Measurements from ENCODE around the gene AGA.

The AGA gene

DNA sequence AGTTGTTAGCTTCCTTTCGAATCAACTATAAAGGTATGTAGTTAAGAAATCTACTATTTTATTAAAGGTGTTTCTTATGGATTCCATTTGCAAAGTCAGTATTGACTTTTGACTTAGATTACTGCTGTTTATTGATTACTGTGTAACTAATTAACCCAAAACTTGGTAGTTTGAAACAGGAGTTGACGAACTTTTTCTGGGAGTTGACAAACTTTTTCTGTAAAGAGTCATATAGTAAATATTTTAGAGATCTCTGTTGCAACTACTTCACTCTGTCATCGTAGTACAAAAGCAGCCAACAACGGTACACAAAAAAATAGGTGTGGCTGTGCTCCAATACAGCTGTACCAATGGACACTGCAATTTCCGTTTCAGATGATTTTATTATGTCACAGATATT lies 30.2 kb downstream of the AGA start (continued):
- TF ChIP-seq HOXC10 (CRISPR knock-in tag; IDR thresholded peaks at IDR 0.05): no peak
- TF ChIP-seq GLI2 (tag by site-specific recombination; IDR thresholded peaks at IDR 0.05; ENCODE audit: borderline replicate concordance, low read depth): no peak
- no peak for TF ChIP-seq ZNF146 (tag by site-specific recombination; IDR thresholded peaks at IDR 0.05)
- TF ChIP-seq ZNF23 (tag by site-specific recombination; IDR thresholded peaks at IDR 0.05; ENCODE audit: borderline replicate concordance): no peak
- TF ChIP-seq, protein P1, sequence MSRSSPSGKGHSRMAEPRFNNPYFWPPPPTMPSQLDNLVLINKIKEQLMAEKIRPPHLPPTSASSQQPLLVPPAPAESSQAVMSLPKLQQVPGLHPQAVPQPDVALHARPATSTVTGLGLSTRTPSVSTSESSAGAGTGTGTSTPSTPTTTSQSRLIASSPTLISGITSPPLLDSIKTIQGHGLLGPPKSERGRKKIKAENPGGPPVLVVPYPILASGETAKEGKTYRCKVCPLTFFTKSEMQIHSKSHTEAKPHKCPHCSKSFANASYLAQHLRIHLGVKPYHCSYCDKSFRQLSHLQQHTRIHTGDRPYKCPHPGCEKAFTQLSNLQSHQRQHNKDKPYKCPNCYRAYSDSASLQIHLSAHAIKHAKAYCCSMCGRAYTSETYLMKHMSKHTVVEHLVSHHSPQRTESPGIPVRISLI (tag by site-specific recombination; IDR thresholded peaks at IDR 0.05): no peak
- no peak for TF ChIP-seq ZNF175 (tag by site-specific recombination; IDR thresholded peaks at IDR 0.05)
- TF ChIP-seq, protein P2, sequence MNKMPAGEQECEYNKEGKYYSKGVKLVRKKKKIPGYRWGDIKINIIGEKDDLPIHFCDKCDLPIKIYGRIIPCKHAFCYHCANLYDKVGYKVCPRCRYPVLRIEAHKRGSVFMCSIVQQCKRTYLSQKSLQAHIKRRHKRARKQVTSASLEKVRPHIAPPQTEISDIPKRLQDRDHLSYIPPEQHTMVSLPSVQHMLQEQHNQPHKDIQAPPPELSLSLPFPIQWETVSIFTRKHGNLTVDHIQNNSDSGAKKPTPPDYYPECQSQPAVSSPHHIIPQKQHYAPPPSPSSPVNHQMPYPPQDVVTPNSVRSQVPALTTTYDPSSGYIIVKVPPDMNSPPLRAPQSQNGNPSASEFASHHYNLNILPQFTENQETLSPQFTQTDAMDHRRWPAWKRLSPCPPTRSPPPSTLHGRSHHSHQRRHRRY (tag by site-specific recombination; IDR thresholded peaks at IDR 0.05): no peak
- TF ChIP-seq, protein P3, sequence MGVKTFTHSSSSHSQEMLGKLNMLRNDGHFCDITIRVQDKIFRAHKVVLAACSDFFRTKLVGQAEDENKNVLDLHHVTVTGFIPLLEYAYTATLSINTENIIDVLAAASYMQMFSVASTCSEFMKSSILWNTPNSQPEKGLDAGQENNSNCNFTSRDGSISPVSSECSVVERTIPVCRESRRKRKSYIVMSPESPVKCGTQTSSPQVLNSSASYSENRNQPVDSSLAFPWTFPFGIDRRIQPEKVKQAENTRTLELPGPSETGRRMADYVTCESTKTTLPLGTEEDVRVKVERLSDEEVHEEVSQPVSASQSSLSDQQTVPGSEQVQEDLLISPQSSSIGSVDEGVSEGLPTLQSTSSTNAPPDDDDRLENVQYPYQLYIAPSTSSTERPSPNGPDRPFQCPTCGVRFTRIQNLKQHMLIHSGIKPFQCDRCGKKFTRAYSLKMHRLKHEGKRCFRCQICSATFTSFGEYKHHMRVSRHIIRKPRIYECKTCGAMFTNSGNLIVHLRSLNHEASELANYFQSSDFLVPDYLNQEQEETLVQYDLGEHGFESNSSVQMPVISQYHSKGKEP (tag by site-specific recombination; IDR thresholded peaks at IDR 0.05): no peak
- TF ChIP-seq ZNF2 (tag by site-specific recombination; IDR thresholded peaks at IDR 0.05): no peak
- TF ChIP-seq ZNF626 (tag by site-specific recombination; IDR thresholded peaks at IDR 0.05): no peak
- no peak for TF ChIP-seq ZNF510 (tag by site-specific recombination; IDR thresholded peaks at IDR 0.05; ENCODE audit: insufficient replicate concordance)
- no peak for TF ChIP-seq ZNF843 (tag by site-specific recombination; IDR thresholded peaks at IDR 0.05)
- TF ChIP-seq ZNF701 (tag by site-specific recombination; IDR thresholded peaks at IDR 0.05): no peak

DNA sequence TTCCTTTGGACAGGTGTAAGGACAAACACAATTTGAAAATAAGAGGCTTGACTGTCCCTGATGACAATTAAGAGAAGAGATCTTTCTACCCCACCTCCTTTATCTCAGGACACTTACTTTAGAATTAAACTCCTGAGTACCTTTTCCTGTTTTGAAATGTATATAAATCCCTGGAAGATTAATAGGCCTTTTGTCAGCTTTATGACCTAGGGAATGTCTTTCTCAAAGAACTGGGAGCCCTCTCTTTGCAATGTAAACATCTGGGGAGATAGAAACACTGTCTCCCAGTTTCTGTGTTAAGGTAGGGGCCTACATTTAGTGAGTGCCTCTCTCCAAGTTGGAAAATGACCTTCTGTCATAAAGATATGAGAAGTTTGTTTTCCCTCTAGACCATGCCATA lies 31.7 kb downstream of the AGA start:
- ChIA-PET POLR2A (no interaction called here), CTCF (no interaction called here)
- no peak for TF ChIP-seq ZNF626 (tag by site-specific recombination; IDR thresholded peaks at IDR 0.05)
- TF ChIP-seq ZNF311 (tag by site-specific recombination; IDR thresholded peaks at IDR 0.05; ENCODE audit: borderline replicate concordance): no peak
- no peak for TF ChIP-seq ZNF560 (tag by site-specific recombination; IDR thresholded peaks at IDR 0.05; ENCODE audit: borderline replicate concordance)
- no peak for TF ChIP-seq ZFP41 (tag by site-specific recombination; IDR thresholded peaks at IDR 0.05; ENCODE audit: borderline replicate concordance)
- no peak for TF ChIP-seq ZNF175 (tag by site-specific recombination; IDR thresholded peaks at IDR 0.05)
- TF ChIP-seq ZNF48 (tag by site-specific recombination; IDR thresholded peaks at IDR 0.05): no peak

DNA sequence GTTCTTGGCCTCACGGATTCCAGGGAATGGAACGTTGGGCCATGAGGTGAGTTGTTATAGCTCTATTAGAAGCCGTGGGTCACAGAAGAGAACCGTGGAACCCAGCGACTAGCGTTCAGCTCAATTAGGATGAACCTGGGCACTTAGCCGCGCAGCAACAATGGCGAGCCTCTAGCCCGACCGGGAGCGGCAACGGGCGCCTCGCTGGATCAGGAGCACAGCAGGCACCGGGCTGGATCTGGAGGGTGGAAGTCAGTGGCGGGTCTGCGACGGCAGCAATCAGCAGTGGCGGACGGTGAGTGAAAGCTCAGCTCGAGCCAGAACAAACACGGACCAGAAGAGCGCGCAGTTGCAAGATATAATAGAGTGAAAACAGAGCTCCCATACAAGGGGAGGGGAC lies 34.2 kb downstream of the AGA start:
- CTCF ChIA-PET: no interaction called here
- no peaks in the 10 kb centered on the region for H3K9me3 ChIP-seq (ENCODE audit: control insufficient read depth, insufficient read depth, low read depth, low read length)
- H3K4me3 ChIP-seq (ENCODE audit: low read depth, low read length): no peak overlapping the region
- H3K27ac ChIP-seq (ENCODE audit: extremely low read depth, low read depth, low read length): no peak overlapping the region
- no peaks in the 10 kb centered on the region for H3K36me3 ChIP-seq (ENCODE audit: control insufficient read depth in 2 of 2, insufficient read depth in 1 of 2, low read length in 2 of 2)
- H3K4me1 ChIP-seq (ENCODE audit: control insufficient read depth, insufficient read depth, low read length): no peaks in the 10 kb centered on the region
- TF ChIP-seq ZNF266 (tag by site-specific recombination; IDR thresholded peaks at IDR 0.05; ENCODE audit: low read depth) (no peak), ZNF549 (tag by site-specific recombination; IDR thresholded peaks at IDR 0.05) (no peak), WT1 (tag by site-specific recombination; IDR thresholded peaks at IDR 0.05) (no peak), ZNF169 (tag by site-specific recombination; IDR thresholded peaks at IDR 0.05) (no peak), ZNF24 (tag by site-specific recombination; IDR thresholded peaks at IDR 0.05) (no peak), GFI1B (tag by site-specific recombination; IDR thresholded peaks at IDR 0.05) (no peak), BCL11A (tag by site-specific recombination; IDR thresholded peaks at IDR 0.05; ENCODE audit: low read depth) (no peak), GLIS1 (tag by site-specific recombination; IDR thresholded peaks at IDR 0.05) (no peak), ZNF843 (tag by site-specific recombination; IDR thresholded peaks at IDR 0.05) (no peak), ZNF214 (tag by site-specific recombination; IDR thresholded peaks at IDR 0.05; ENCODE audit: borderline replicate concordance) (no peak), ZNF624 (tag by site-specific recombination; IDR thresholded peaks at IDR 0.05) (no peak), KLF9 (tag by site-specific recombination; IDR thresholded peaks at IDR 0.05; ENCODE audit: low read depth) (no peak)
- TF ChIP-seq, protein P4, sequence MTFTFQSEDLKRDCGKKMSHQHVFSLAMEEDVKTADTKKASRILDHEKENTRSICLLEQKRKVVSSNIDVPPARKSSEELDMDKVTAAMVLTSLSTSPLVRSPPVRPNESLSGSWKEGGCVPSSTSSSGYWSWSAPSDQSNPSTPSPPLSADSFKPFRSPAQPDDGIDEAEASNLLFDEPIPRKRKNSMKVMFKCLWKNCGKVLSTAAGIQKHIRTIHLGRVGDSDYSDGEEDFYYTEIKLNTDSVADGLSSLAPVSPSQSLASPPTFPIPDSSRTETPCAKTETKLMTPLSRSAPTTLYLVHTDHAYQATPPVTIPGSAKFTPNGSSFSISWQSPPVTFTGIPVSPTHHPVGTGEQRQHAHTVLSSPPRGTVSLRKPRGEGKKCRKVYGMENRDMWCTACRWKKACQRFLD (tag by site-specific recombination; IDR thresholded peaks at IDR 0.05): no peak
- TF ChIP-seq, protein P5, sequence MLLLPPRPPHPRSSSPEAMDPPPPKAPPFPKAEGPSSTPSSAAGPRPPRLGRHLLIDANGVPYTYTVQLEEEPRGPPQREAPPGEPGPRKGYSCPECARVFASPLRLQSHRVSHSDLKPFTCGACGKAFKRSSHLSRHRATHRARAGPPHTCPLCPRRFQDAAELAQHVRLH (tag by site-specific recombination; IDR thresholded peaks at IDR 0.05): no peak
- POLR2A ChIA-PET: no interaction called here

More for the DNA sequence above, 31.7 kb downstream of the AGA start:
- no peaks in the 10 kb centered on the region for H3K4me1 ChIP-seq (ENCODE audit: control insufficient read depth, insufficient read depth, low read length)
- H3K36me3 ChIP-seq (ENCODE audit: control insufficient read depth in 2 of 2, insufficient read depth in 1 of 2, low read length in 2 of 2): no peaks in the 10 kb centered on the region
- no peaks in the 10 kb centered on the region for H3K9me3 ChIP-seq (ENCODE audit: control insufficient read depth, insufficient read depth, low read depth, low read length)
- H3K4me3 ChIP-seq (ENCODE audit: low read depth, low read length): no peak overlapping the region
- H3K27ac ChIP-seq (ENCODE audit: extremely low read depth, low read depth, low read length): no peak overlapping the region

Data from HEK293 (cell line).